IPS-18a (cell line): ENCODE results near the gene KRT83.
"Not testable (repeated sequence)": the region's sequence is repeated elsewhere in the genome, so short reads cannot be mapped to it uniquely, and the experiment has no call there.

Experiments used
- H3K27ac ChIP-seq: one replicate; pipeline ENCODE4 v1.5.1; 2013; ENCODE audit warnings: low read length
- H3K27me3 ChIP-seq: one replicate; pipeline ENCODE4 v1.6.1; 2013; ENCODE audit warnings: mild to moderate bottlenecking, low read length; ENCODE audit not compliant: control insufficient read depth, insufficient read depth
- H3K36me3 ChIP-seq: one replicate; pipeline ENCODE4 v1.6.1; 2013; ENCODE audit warnings: low read depth, low read length; ENCODE audit not compliant: control insufficient read depth
- H3K4me1 ChIP-seq: one replicate; pipeline ENCODE4 v1.6.1; 2013; ENCODE audit warnings: low read depth, low read length; ENCODE audit not compliant: control insufficient read depth
- H3K4me3 ChIP-seq: one replicate; pipeline ENCODE4 v1.5.1; 2013; ENCODE audit warnings: low read length
- H3K9ac ChIP-seq: one replicate; pipeline ENCODE4 v1.6.1; 2013; ENCODE audit warnings: mild to moderate bottlenecking, low read length, moderate library complexity
- H3K9me3 ChIP-seq: one replicate; pipeline ENCODE4 v1.6.1; 2013; ENCODE audit warnings: low read depth, low read length; ENCODE audit not compliant: control insufficient read depth

KRT83 gene

DNA sequence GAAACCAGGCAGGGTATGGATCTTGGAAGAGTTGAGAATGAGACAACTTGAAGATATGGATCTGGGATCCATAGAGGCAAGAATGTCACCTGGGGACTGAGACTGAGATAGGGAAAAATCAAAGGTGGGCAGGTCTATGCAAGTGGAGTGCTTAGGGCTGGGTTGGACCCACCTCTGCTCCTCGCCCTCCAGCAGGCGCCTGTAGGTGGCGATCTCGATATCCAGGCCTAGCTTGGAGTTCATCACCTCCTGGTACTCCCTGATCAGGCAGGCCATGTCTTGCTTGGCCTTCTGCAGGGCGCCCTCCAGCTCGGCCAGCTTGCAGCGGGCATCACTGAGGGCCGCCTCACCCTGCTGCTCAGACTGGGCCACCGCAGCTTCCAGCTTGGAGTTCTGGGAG, 5.5 kb downstream of the KRT83 start:
- H3K4me1 ChIP-seq, H3K9ac ChIP-seq, H3K27ac ChIP-seq, H3K36me3 ChIP-seq, H3K4me3 ChIP-seq, H3K27me3 ChIP-seq, H3K9me3 ChIP-seq: not testable (repeated sequence)

DNA sequence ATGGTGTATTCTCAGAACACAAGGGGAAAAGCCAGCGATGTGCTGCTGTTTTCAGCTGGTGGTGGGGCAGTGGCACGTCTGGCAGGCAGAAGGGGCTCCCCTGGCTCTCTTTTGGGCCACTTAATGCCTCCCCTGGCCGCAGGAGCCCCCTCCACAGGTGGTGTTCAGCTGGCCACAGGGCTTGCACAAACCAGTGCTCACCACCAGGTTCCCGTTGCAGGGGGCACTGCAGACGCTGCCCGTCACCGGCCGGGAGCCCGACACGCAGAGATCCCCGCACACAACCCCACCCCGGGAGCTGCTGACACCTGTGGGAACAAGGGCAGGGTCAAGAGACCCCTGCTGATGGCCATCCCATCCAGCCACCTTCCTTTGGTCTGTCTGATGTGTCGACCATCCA, 6.7 kb downstream of the KRT83 start:
- Histone ChIP-seq H3K4me3 (no peak overlapping the region), H3K27me3 (peaks cover 7% of the 10 kb centered on the region), H3K9me3 (no peaks in the 10 kb centered on the region), H3K9ac (no peak overlapping the region), H3K4me1 (no peaks in the 10 kb centered on the region), H3K27ac (no peak overlapping the region), H3K36me3 (no peaks in the 10 kb centered on the region)

DNA sequence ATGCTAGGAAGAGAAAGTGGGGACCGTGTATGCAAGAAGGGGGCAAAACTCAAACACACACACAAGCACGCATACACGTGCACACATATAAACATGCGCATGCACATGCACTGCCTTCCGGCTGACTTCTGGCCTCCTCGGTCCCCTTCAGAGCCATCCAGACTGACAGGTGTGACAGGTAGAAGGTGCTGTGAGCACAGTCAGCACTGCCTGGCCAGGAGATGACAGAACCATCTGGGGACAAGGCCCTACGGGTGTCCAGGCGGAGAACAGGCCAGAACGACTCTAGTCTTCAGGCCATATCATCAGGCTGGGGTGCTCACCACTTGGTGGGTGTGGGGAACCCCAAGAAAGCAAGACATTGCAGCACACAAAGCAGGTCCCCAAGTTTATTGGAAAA, 7.3 kb downstream of the KRT83 start:
- Histone ChIP-seq H3K27me3 (peaks cover 13% of the 10 kb centered on the region), H3K9ac (no peak overlapping the region), H3K9me3 (no peaks in the 10 kb centered on the region), H3K27ac (no peak overlapping the region), H3K36me3 (no peaks in the 10 kb centered on the region), H3K4me3 (no peak overlapping the region), H3K4me1 (no peaks in the 10 kb centered on the region)

DNA sequence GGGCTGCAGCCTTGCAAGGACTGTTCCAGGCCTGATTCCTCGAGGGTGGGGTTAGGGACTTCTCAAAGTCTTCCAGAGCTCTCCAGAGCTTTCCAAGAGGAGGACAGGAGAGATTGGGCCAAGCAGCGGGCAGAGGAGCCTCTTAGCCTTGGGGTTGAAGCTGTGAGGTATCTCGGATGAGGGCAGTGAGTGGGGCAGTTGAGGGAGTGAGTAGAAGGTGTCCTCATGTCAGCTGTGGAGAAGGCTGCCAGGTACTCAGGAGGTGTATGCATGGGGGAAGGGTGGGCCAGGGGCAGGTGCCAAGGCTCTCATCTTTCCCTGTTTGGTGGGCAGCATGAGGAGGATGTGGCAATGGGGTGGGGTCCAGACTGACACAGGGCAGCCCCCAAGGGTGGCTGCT, 7.7 kb downstream of the KRT83 start:
- Histone ChIP-seq H3K27ac (no peak overlapping the region), H3K9me3 (no peaks in the 10 kb centered on the region), H3K4me1 (no peaks in the 10 kb centered on the region), H3K9ac (no peak overlapping the region), H3K4me3 (no peak overlapping the region), H3K36me3 (no peaks in the 10 kb centered on the region), H3K27me3 (peaks cover 17% of the 10 kb centered on the region)

DNA sequence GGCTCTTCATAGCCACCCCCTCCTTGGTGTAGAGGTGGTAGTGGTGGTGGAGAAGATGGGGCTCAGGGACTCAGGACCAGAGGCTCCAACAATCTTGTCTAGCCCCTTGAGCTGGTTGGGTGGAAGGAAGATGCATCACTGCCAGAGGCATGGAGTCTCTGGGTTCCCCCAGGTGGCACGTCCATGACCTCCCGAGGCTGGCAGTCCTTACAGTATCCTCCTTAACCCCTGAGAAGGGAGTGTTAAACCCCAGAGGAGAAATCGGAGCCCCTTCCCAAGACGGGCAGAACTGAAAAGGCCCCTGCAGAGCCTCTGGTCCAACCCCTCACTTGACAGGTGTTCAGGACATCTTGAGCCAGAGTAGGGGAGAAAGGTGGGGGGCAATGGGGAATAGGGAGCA, 9.1 kb downstream of the KRT83 start:
- Histone ChIP-seq H3K9ac (no peak overlapping the region), H3K4me3 (no peak overlapping the region), H3K36me3 (no peaks in the 10 kb centered on the region), H3K9me3 (no peaks in the 10 kb centered on the region), H3K27ac (no peak overlapping the region), H3K4me1 (no peaks in the 10 kb centered on the region), H3K27me3 (peaks cover 31% of the 10 kb centered on the region)

DNA sequence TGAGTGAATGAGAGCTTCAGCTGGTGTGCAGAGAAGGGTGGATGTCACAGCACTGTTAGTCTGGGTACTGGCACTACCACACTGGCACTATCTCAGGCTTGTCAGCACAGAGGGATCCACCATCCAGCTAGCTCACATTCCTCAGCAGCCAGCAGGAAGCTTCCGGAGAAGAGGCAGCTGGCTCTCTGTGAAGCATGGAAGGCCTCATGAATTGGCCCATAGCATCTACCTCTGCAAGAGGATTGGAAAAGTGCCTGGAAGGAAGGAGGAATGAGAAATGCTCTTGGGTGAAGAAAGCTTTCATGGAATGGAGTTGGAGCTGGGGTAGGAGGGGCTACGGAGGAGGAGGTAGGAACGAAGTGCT, 9.9 kb downstream of the KRT83 start:
- Histone ChIP-seq H3K27me3 (peaks cover 39% of the 10 kb centered on the region), H3K9ac (no peak overlapping the region), H3K36me3 (no peaks in the 10 kb centered on the region), H3K27ac (no peak overlapping the region), H3K4me1 (no peaks in the 10 kb centered on the region), H3K4me3 (no peak overlapping the region), H3K9me3 (no peaks in the 10 kb centered on the region)

DNA sequence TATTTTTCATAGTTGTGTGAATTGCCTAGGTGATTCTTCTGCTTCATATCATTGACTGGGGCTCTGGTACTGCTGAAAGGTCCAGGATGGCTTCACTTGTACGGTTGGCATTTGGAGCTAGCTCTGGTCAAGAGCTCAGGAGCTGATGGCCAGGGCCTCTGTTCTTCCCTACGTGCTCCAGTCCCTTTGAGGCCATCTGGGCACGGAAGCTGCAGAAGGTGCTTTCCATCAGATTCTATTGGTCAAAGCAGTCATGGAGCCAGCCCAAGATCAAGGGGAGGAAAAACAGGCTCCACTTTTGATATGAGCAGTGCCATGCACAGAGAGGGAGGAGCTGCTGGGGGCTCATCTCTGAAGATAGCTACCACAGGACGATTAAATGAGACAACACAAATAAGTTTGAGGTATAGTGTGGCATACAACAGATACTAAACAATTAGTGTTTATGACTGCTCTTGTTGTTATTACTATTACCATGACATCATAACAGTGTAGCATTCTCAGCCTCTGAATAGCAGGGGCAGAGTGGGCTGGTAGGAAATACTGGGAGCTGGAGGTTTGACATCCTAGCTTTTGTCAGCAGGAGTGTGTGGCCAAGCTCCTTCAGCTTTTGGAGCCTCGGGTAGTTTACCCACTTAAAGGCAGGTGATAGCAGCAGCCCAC, 10.4 kb downstream of the KRT83 start:
- Histone ChIP-seq H3K4me1 (no peaks in the 10 kb centered on the region), H3K9me3 (no peaks in the 10 kb centered on the region), H3K27ac (no peak overlapping the region), H3K27me3 (peaks cover 41% of the 10 kb centered on the region), H3K9ac (no peak overlapping the region), H3K36me3 (no peaks in the 10 kb centered on the region), H3K4me3 (no peak overlapping the region)

DNA sequence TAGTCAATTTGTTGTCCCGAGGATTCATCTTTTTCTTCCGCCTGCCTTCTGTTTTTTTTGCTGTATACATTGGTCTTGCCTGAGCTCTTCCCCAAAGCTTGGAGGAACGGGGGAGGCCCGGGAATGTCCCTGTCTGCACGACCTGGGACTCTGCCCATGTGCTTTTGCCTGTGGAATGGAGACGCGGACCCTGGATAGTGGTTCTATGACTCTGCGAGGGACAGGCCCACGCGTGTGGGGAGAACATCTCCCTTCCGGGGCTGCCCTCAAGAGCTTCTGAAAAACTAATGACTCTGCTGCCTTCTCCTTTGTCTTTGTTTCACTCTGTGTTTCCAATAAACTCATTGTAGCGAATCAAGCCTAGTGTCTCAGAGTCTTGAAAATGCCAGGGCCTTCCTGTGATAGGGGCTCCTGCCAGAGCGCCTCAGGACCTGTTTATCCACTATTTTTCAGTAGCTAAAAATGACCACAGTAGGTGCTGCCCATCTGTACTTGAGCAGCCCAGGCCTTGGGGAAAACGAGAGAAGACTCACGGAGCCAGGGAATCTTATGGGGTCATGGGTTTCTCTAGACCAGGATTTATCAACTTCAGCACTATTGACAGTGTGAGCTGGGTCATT, 12.3 kb downstream of the KRT83 start:
- peaks cover 41% of the 10 kb centered on the region for H3K27me3 ChIP-seq
- no peaks in the 10 kb centered on the region for H3K36me3 ChIP-seq
- H3K9me3 ChIP-seq, result no peaks in the 10 kb centered on the region
- H3K4me1 ChIP-seq, result no peaks in the 10 kb centered on the region
- H3K4me3 ChIP-seq, result peak overlapping the region; percentile 64
- H3K9ac ChIP-seq, result no peak overlapping the region
- H3K27ac ChIP-seq, result no peak overlapping the region

DNA sequence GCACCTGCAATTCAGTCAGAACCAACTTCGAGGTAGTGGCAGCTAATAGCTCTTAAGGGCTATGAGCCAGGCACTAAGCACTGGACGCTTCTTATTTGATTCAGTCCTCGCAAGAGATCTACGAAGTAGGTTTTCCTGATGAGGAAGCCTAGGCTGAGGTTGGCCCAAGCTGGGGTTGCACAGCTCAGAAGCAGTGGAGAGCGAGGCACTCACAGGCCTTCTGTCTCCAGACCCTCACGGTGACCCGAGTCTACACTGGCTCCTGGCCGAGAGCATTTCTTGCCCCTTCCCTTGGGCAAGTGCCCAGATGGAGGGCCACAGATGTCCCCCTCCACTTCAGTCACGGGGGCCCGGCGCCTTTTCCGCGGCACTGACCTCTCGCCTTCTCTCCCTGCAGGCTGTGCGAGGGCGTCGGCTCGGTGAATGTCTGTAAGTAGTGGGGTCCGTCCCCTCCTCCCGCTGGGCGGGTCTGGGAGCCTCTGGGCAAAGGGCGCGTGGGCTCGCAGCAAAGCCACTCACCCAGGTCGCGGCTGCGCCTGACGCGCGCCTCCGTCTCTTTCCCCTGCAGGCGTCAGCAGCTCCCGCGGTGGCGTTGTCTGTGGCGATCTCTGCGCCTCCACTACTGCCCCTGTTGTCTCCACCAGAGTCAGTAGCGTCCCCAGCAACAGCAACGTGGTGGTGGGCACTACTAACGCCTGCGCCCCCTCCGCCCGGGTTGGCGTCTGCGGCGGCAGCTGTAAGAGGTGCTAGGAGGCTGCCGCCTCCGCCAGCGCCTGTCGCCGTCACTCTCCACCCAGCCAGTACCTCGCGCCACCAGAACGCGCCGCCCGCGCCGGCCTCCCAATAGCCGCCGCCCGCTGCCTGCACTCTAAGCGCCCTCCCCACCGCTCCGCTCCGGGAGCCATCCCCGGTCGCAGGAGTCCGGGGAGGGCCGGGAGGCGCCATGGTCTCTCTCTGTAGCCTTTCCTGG, 13.1 kb downstream of the KRT83 start:
- Histone ChIP-seq H3K9me3 (no peaks in the 10 kb centered on the region), H3K36me3 (no peaks in the 10 kb centered on the region), H3K4me3 (peak overlapping the region; percentile 64), H3K27ac (no peak overlapping the region), H3K4me1 (no peaks in the 10 kb centered on the region), H3K27me3 (peaks cover 41% of the 10 kb centered on the region), H3K9ac (no peak overlapping the region)

DNA sequence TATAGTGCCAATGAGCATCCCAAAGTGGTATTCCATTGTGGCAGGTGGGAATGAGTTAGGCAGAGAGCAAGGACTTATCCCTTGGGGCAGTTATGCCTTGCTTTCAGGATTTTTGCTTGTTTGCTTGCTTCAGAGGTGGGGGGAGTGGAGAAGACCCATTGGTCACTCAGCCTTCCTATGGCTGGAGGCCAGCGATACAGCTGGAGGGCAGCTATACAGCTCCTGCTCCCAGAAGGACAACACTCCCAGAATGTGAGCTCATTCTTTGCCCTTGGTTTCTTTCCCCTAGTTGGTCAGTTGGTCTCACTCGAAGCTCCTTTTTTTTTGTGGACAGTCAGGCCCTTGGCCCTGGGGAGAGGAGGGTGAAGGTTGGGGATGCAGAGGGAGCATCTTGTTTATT, 14.5 kb downstream of the KRT83 start:
- H3K4me1 ChIP-seq, result no peaks in the 10 kb centered on the region
- H3K9me3 ChIP-seq, result no peaks in the 10 kb centered on the region
- peaks cover 41% of the 10 kb centered on the region for H3K27me3 ChIP-seq
- no peak overlapping the region for H3K27ac ChIP-seq
- H3K4me3 ChIP-seq, result no peak overlapping the region
- H3K36me3 ChIP-seq, result no peaks in the 10 kb centered on the region
- H3K9ac ChIP-seq, result no peak overlapping the region

DNA sequence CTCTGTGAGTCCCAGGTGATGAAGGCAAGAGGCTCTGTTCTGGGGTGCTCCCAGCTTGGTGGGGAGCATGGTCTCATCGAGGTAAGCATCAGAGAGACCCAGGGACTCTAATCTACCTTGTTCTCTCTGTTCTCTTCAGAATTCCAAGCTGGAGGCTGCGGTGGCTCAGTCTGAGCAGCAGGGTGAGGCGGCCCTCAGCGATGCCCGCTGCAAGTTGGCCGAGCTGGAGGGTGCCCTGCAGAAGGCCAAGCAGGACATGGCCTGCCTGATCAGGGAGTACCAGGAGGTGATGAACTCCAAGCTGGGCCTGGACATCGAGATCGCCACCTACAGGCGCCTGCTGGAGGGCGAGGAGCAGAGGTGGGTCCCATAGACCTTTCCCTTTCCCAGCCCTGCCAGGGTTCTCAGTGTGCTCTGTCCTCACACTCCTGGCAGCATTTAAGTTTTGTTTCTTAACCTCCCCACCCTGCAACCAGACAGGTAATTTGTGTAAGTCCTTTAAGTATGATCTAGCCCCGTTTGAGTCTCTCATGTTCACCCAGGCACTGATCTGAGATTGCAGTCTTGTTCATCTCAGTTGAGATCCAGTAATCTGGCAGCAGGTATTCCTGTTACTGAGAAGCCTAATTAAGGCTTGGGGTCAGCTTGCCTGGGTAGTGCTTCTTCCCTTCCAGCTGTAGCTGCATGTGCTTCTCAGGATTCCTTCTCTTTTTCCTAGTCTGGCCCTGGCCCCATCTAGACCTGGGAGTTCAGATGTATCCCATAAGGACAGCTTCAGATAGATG, 15.1 kb downstream of the KRT83 start:
- H3K27ac ChIP-seq, result no peak overlapping the region
- no peaks in the 10 kb centered on the region for H3K9me3 ChIP-seq
- no peak overlapping the region for H3K9ac ChIP-seq
- no peak overlapping the region for H3K4me3 ChIP-seq
- H3K4me1 ChIP-seq, result no peaks in the 10 kb centered on the region
- H3K36me3 ChIP-seq, result no peaks in the 10 kb centered on the region
- H3K27me3 ChIP-seq, result peaks cover 41% of the 10 kb centered on the region
